ENCODE data around the gene FGGY.

DNA sequence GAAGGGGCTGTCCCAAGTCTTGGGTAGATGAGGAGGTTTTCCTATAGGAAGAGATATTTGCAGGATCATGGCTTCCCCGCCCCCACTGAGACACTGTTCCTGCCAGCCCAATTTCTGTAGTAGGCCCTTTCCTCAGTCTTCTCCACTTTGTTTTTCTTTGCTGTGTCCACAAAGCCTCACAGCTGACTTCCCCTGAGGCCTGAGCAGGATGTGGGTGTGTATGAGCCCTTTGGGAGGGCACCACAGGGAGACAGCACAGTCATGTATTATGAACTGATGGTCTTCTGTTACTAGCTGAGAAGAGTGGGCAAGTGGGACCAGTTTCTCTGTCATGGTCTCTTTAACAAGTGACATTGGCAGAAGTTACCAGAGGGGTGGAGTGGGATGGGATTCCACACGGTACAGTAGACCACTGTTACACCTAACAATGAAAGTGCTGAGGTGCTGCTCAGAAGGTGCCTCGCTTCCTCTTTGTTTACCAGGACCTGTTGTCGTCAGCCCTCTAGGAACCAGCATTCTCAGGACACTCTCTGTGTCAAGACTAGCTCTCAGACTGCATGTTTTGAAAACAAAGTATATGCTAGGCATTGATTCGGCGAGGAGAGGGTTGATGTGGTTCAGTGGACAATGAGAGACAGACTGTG lies 264.0 kb downstream of the FGGY start:
- TF ChIP-seq, protein P1, sequence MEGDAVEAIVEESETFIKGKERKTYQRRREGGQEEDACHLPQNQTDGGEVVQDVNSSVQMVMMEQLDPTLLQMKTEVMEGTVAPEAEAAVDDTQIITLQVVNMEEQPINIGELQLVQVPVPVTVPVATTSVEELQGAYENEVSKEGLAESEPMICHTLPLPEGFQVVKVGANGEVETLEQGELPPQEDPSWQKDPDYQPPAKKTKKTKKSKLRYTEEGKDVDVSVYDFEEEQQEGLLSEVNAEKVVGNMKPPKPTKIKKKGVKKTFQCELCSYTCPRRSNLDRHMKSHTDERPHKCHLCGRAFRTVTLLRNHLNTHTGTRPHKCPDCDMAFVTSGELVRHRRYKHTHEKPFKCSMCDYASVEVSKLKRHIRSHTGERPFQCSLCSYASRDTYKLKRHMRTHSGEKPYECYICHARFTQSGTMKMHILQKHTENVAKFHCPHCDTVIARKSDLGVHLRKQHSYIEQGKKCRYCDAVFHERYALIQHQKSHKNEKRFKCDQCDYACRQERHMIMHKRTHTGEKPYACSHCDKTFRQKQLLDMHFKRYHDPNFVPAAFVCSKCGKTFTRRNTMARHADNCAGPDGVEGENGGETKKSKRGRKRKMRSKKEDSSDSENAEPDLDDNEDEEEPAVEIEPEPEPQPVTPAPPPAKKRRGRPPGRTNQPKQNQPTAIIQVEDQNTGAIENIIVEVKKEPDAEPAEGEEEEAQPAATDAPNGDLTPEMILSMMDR (IDR thresholded peaks at IDR 0.05; ENCODE audit: low read depth, low read length) = no peak
- no peak for TF ChIP-seq POLR2A (IDR thresholded peaks at IDR 0.05; ENCODE audit: extremely low read depth, insufficient read length)
